IPS DF 4.7 (cell line): Measurements from ENCODE around the gene SCN1A.
"Not testable (repeated sequence)": the region's sequence is repeated elsewhere in the genome, so short reads cannot be mapped to it uniquely, and the experiment has no call there.

Experiments
- DNase-seq: peaks from one replicate; pipeline ENCODE4 v3.0.0-alpha.2; 2013; ENCODE audit warnings: low spot score; ENCODE audit errors: extremely low read depth

SCN1A gene

DNA sequence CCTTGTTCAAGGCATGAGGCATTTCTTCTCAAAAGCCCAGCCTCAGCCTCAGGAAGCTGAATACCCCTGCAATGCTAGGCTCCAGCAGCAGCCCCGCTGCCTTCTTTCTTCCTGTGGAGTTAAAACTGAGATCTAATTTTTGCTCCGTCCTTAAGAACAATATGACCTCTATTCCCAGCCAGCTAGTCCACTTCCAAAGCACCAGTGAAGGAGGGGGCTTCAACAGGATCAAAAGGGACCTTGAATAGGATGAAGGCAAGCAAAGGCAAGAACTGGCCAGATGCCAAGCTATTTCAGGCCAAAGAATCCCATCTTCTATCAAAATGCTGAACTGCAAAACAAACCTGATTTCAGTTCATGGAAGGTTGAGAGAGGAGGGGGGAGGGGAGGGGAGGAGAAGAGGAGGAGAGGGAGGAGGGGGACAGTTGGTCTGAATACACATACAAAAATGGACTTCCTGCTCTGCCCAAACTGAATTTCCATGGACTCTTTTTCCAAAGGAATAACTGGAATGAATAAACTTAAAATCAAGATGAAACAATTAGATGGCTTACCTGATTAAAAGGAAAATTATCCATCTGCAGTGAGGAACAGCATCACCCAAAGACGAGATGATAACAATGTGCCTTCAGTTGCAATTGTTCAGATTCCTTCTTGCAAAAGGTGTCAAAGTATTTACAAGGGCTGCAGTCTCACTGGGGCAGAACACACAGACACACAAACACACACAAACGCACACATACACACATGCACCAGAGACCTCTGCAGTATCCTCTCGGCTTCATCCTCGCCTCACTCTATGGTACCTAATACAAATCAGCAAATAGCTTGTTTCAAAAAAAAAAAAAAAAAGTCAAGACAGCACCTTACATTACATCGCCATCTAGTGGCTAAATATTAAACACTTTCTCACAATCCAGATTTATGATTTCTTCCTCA is at the start of gene SCN1A:
SCN1A (minus strand) TSS at position 804 of the 939 bp plus-strand sequence. CDS start 54,399 bp downstream, outside the sequence.
- no peak for DNase-seq

DNA sequence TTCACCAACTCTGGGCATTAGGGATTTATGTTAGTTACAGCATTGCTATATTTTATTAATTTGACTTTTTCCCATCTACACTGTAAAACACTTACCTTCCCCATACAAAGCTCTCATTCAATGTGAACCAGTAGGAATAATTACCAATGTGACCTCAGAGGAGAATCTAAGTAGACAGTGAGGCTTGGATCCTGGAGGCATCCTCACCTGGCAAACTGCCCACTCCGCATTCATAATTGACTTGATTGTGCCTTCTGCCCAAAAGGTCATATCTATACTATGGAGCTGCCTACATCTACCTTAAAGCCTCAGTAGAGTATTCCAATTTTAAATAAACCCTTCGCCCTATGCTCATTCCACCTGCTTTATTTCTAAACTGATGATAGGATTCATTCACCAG is 45.4 kb upstream of the SCN1A start:
- DNase-seq = no peak

DNA sequence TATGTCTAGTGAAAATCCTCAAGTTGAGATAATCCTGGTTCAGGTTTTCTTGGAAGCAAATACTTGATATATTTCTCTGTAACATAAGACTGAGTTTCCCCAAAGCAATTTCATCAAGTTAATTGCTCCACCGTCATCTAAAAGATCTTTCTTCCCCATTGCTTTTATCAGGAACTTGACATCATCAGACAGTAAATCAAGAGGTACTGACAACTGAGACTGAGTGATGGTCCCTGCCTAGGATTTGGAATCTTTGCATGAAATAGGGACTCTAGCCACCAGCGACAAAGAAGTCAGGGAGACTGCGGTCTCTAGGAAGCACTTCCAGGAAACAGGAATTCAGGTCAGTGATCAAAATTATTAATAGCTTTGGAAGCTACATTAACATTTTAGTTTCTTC is 43.4 kb upstream of the SCN1A start:
- DNase-seq = no peak

GRCh38 chr2:166170356-166170755 is 42.5 kb upstream of the SCN1A start:
- DNase-seq = no peak

DNA sequence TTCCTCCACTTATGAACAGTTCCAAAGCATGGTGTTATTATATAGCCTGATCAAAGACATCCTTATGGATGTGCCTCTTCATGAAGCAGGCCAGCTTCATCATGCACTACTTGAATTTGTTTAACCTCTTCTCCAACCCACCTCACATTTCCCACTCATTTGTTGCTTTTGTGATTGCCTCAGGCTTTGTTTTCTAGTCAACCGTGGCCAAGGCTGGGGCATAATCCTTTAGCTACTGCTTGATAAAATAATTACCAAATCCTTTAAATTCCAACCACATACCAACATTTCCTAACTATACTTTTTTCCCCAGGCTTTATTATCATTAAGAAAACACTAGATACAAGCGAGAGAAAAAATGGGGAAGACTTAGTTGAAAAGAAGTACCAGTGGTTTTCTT is 39.6 kb upstream of the SCN1A start:
- DNase-seq = no peak

DNA sequence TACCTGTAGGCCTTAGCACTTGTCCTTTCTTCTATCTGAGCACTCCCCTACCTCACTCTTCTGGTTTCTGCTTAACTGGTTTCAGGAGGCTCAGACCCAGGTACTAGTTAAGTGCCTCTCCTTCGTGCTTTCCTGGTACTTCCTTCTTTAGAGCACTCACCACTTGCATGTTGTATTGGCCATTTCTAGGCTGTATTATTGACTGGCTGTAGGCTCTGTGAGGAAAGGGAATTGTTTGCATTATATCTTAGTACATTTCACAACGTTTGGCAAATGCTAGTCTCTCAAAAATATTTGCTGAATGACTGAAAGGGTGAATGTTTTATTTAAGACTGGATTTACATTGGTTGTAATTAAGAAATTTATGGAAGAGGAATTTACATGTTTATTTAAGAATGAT is 36.0 kb upstream of the SCN1A start:
- DNase-seq = no peak

GRCh38 chr2:166158546-166158945 is 30.7 kb upstream of the SCN1A start:
- DNase-seq = no peak

- DNase-seq = no peak
Observed at GRCh38 chr2:166157578-166157977, 29.8 kb upstream of the SCN1A start.

GRCh38 chr2:166156985-166157490 is 29.2 kb upstream of the SCN1A start:
- DNase-seq = no peak

GRCh38 chr2:166155589-166155988 is 27.8 kb upstream of the SCN1A start:
- DNase-seq = no peak

- DNase-seq = no peak
Observed at GRCh38 chr2:166154685-166155338, 27.0 kb upstream of the SCN1A start.

GRCh38 chr2:166152064-166152463 is 24.2 kb upstream of the SCN1A start:
- no peak for DNase-seq

DNA sequence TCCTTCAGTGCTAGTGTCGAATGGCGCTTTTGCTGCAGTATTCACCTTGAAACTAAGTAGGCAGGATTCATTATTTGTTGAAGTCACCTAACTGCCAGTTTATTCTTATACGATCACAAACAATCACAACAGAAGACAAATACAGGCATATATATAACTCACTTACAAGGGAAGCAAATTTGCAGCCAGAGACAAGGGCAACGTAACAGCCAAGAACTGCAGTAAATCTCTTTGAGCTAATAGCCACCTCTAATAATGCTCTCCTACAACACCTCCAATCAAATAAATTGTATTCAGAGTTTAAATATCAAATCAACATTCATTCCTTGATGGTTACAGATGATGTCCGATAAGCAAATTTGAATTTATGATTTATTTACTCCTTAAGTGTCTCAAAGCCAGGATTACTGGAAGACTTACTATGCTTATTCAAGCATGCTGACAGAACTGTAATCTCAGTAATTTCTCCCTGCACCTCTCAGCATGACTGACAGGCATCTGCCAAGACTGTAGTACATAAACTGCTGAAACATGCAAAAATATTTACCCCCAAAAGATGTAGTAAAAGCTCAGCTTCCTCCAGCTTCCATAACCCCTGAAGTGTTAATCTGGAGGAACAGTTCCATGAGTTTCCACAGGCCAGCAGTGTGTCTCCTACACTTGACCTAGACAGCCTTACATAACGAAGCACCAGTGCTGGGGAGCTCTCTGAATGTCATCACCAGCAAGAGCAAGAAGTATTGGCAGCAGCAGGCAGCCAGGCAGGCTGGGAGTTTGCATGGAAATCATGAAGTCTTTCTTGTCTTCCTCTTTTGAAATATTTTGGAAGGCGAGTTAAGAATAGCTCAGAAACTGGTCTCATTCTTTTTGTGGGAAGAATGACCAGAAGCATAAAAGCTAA is 20.9 kb upstream of the SCN1A start:
- DNase-seq = no peak

DNA sequence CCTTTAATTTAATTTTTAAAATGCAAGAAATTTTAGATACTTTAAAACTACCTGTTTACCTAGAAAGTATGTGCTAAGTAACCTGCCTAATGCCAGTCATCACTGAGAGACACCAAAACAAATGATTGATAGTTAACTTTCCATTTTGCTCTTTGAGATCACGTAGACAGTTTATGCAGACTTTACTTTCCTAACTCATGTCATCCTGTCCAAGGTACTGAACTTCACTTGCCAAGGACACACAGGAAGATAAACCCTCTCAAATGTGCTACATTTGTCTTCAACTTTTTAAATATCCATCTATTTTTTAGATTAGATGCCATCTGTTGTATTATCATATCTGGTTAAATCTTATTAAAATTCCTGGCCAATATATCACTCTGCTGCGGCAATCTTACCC is 20.1 kb upstream of the SCN1A start:
- no peak for DNase-seq

DNA sequence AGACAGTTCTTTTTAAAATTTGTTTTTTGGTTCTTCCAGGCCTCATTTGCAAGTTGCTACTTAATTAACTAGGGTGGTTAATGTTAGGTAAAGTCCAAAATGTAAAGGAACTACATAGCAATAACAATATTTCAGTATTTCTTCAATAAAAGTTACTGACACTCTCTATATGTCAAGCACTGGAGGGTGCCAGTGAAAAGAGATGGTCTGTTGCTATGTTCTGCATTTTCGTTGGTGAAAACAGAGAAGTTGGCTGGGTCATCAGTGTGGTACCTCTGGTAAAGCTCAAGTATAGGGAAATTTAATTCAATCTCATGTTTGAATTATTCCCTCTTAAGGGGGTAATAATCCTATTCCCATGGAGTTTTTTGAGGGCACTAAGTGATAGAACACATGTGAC is 16.3 kb upstream of the SCN1A start:
- DNase-seq = no peak

GRCh38 chr2:166140932-166141331 is 13.1 kb upstream of the SCN1A start:
- no peak for DNase-seq

- no peak for DNase-seq
Observed at GRCh38 chr2:166140475-166140874, 12.7 kb upstream of the SCN1A start.

GRCh38 chr2:166139479-166139878 is 11.7 kb upstream of the SCN1A start:
- not testable (repeated sequence) for DNase-seq

- no peak for DNase-seq
Observed at GRCh38 chr2:166138667-166139066, 10.8 kb upstream of the SCN1A start.

- DNase-seq = no peak
Observed at GRCh38 chr2:166138144-166138543, 10.3 kb upstream of the SCN1A start.

DNA sequence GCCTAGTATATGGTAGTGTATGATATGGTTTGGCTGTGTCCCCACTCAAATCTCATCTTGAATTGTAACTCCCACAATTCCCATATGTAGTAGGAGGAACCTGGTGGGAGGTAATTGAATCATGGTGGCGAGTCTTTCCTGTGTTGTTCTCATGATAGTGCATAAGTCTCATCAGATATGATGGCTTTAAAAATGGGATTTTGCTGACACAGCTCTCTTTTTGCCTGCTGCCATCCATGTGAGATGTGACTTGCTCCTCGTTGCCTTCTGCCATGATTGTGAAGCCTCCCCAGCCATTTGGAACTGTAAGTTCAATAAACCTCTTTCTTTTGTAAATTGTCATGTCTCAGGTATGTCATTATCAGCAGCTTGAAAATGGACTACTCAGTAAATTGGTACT is 9.5 kb upstream of the SCN1A start:
- DNase-seq = no peak
